ENCODE data around the gene F2RL1. TPM values are rescaled to one million over a fixed set of nuclear protein-coding genes. Genes with fewer than 3 reads are reported as not detected.

Gene F2RL1
- total RNA-seq, 1 donor from 2014 or later = 2.0 TPM

DNA sequence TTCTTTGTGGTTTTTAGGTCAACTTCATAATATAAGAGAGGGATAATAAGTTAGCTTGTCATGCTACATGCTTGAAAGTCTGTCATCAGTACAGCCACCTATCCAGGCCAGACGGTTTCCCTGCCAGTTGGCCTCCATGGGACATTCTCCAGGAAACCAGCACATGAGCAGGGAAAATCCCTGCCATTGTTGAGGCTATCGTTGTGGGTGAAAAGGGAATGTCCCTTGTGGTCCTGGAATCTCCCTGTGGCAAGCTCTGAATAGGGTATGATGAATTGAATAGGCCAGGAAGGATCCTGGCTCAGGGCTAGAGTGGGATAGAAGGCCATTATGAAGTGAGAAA lies 12.3 kb downstream of the F2RL1 start:
- DNase-seq = no peak
- TF ChIP-seq, protein P1, sequence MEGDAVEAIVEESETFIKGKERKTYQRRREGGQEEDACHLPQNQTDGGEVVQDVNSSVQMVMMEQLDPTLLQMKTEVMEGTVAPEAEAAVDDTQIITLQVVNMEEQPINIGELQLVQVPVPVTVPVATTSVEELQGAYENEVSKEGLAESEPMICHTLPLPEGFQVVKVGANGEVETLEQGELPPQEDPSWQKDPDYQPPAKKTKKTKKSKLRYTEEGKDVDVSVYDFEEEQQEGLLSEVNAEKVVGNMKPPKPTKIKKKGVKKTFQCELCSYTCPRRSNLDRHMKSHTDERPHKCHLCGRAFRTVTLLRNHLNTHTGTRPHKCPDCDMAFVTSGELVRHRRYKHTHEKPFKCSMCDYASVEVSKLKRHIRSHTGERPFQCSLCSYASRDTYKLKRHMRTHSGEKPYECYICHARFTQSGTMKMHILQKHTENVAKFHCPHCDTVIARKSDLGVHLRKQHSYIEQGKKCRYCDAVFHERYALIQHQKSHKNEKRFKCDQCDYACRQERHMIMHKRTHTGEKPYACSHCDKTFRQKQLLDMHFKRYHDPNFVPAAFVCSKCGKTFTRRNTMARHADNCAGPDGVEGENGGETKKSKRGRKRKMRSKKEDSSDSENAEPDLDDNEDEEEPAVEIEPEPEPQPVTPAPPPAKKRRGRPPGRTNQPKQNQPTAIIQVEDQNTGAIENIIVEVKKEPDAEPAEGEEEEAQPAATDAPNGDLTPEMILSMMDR (IDR thresholded peaks at IDR 0.05; ENCODE audit: borderline replicate concordance) = no peak
- Histone ChIP-seq H3K4me1 (no peaks in the 10 kb centered on the region), H3K36me3 (no peaks in the 10 kb centered on the region), H3K9me3 (replicated peaks) (no peaks in the 10 kb centered on the region), H3K4me3 (no peak overlapping the region), H3K27ac (replicated peaks) (no peak overlapping the region), H3K27me3 (ENCODE audit: low read depth) (no peaks in the 10 kb centered on the region)
- intact Hi-C loops (cut with micrococcal nuclease) = no loop called here

DNA sequence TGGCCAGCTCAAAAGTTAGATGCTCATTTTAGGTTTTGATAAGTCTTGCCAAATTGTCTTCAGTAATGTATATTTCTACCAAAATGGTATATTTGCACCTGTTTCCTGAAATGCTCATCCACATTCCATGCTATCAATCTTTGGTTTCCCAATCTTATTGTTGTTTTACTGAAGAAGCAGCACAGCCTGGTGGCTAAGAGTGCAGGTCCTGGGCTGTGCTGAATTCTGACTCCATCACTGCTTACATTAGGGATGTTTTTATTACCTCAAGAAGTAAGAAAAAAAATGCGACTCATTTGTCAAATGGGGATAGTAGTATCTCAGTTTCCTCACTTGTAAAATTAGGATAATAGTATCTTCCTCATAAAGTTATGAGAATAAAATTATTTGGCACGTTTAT lies 17.4 kb downstream of the F2RL1 start:
- DNase-seq = no peak
- Histone ChIP-seq H3K9me3 (replicated peaks) (no peaks in the 10 kb centered on the region), H3K27ac (replicated peaks) (no peak overlapping the region), H3K4me3 (no peak overlapping the region), H3K36me3 (no peaks in the 10 kb centered on the region), H3K4me1 (no peaks in the 10 kb centered on the region), H3K27me3 (ENCODE audit: low read depth) (no peaks in the 10 kb centered on the region)
- TF ChIP-seq, protein P1 (IDR thresholded peaks at IDR 0.05; ENCODE audit: borderline replicate concordance) = no peak
- intact Hi-C loops (cut with micrococcal nuclease) = no loop called here

DNA sequence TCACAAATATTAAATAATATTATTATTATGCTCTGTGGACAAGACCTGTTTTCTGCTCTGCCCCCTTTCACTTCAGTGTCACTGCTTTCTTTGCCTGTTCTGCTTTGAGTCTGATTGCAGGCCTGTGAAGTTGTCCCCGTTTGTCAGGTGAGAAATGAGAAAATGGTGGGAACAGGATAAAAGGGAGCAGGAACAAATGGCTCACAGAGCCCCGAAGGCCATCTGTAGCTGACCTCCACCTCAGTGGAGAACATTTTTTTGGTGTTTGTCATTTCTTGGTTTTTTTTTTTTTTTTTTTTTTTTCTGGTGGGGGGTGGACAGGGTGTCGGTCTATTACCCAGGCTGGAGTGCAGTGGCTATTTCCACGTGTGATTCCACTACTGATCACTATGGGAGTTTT lies 17.8 kb downstream of the F2RL1 start:
- no peaks in the 10 kb centered on the region for H3K36me3 ChIP-seq
- no peaks in the 10 kb centered on the region for H3K27me3 ChIP-seq (ENCODE audit: low read depth)
- H3K27ac ChIP-seq (replicated peaks) = no peak overlapping the region

DNA sequence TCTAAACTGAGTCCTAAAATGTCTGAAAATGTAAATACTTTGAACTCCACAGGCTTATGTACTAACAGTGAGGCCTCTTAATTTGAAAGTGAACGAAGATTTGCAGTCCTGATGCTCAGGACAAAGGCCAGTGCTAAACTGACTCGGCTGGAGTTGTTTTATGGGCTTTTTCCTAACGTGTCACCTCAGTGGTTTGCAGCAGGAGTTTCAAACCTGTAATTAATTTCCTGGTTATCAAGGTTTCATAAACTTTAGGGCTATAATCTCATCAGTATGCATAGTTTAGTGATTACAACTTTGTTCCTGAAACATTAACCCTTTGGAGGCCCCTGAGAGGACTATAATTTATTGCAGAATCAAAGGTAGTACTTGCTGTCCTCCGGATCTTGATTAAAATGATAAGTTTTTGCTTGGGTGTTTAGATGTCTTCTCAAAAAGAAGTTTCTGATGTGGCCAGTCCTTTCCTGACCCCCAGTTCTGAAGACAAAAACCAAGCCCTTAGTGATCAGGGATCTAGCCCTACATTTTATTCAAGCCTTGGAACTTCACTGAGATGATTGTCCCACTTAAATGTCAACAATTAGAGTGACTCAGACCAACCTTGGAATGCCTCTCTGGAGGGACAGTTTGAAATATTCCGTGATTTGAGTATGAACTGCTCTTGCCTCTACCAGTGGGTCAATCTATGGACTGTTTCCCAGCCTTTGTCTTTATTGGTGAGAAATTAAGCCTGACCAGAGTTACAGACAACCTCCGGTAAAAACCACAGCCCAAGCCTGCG lies 19.8 kb downstream of the F2RL1 start:
- Histone ChIP-seq H3K9me3 (replicated peaks) (no peaks in the 10 kb centered on the region), H3K4me3 (no peak overlapping the region), H3K4me1 (no peaks in the 10 kb centered on the region), H3K36me3 (no peaks in the 10 kb centered on the region), H3K27ac (replicated peaks) (no peak overlapping the region), H3K27me3 (ENCODE audit: low read depth) (no peaks in the 10 kb centered on the region)
- DNase-seq = no peak
- TF ChIP-seq, protein P1 (IDR thresholded peaks at IDR 0.05; ENCODE audit: borderline replicate concordance) = no peak
- intact Hi-C loops (cut with micrococcal nuclease) = no loop called here

More for the DNA sequence above, 17.8 kb downstream of the F2RL1 start:
- Histone ChIP-seq H3K9me3 (replicated peaks) (no peaks in the 10 kb centered on the region), H3K4me3 (no peak overlapping the region), H3K4me1 (no peaks in the 10 kb centered on the region)
- TF ChIP-seq, protein P1 (IDR thresholded peaks at IDR 0.05; ENCODE audit: borderline replicate concordance) = no peak
- intact Hi-C loops (cut with micrococcal nuclease) = no loop called here
- no peak for DNase-seq

DNA sequence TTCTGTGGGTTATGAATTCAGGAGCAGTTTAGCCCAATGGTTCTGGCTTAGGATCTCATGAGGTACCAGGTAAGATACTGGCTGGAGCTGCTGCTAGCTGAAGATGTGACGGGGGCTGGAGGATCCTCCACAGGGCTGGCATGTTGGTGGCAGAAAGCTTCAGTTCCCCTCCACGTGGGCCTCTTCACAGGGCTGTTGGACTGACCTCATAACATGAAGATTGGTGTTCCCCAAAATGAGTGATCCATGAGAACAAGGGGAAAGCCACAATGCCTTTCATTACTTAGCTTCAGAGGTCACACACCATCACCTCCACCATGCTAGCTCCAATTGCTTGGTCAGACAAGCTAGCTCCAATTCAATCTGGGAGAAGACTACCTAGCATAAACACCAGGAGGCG lies 22.5 kb downstream of the F2RL1 start:
- H3K27ac ChIP-seq (replicated peaks) = no peak overlapping the region
- TF ChIP-seq, protein P1 (IDR thresholded peaks at IDR 0.05; ENCODE audit: borderline replicate concordance) = no peak
- no peak overlapping the region for H3K4me3 ChIP-seq
- intact Hi-C loops (cut with micrococcal nuclease) = no loop called here
- no peaks in the 10 kb centered on the region for H3K9me3 ChIP-seq (replicated peaks)
- peaks cover under 1% of the 10 kb centered on the region for H3K27me3 ChIP-seq (ENCODE audit: low read depth)
- no peak for DNase-seq
- no peaks in the 10 kb centered on the region for H3K36me3 ChIP-seq
- no peaks in the 10 kb centered on the region for H3K4me1 ChIP-seq
